CD14-positive monocyte (primary cell): ENCODE results near the gene COL5A3. TPM values are rescaled to one million over a fixed set of nuclear protein-coding genes. Genes with fewer than 3 reads are reported as not detected.

ENCODE experiments used
- DNase-seq, 3 donors: peaks; one replicate each; pipeline ENCODE4 v3.0.0-alpha.2; 2011 to 2022
- H2AFZ ChIP-seq: 2 replicates; pipeline ENCODE4 v1.6.0; 2012; ENCODE audit warnings: mild to moderate bottlenecking, low read depth, low read length, inconsistent platforms; ENCODE audit not compliant: insufficient read depth, poor library complexity, severe bottlenecking
- H3K27ac ChIP-seq, 2 donors: 1 replicate in 1 of 2; 2 replicates in 1 of 2; pipeline ENCODE4 v1.5.1; 2012 to 2013; ENCODE audit warnings: low read length in 2 of 2, control low read depth in 1 of 2, inconsistent platforms in 1 of 2, low read depth in 1 of 2, mild to moderate bottlenecking in 1 of 2
- H3K27me3 ChIP-seq, 2 donors: one replicate each; pipeline versions ENCODE4 v1.6.0 to v1.6.1; 2011 to 2013; ENCODE audit warnings: low read length in 2 of 2; ENCODE audit not compliant: control insufficient read depth in 2 of 2, insufficient read depth in 2 of 2
- H3K36me3 ChIP-seq, 2 donors: replicated peaks in 1 of 2; 1 replicate in 1 of 2; 2 replicates in 1 of 2; pipeline versions ENCODE4 v1.5.1 to v1.6.1; 2012 to 2013; ENCODE audit warnings: low read length in 2 of 2, control low read depth in 1 of 2, inconsistent platforms in 1 of 2, mild to moderate bottlenecking in 1 of 2; ENCODE audit not compliant: insufficient read depth in 2 of 2, control insufficient read depth in 1 of 2
- H3K4me1 ChIP-seq, 2 donors: 1 replicate in 1 of 2; 2 replicates in 1 of 2; pipeline versions ENCODE4 v1.5.1 to v1.6.1; 2012 to 2013; ENCODE audit warnings: low read length in 2 of 2, control low read depth in 1 of 2, inconsistent platforms in 1 of 2, mild to moderate bottlenecking in 1 of 2, moderate library complexity in 1 of 2; ENCODE audit not compliant: insufficient read depth in 2 of 2, control insufficient read depth in 1 of 2
- H3K4me2 ChIP-seq: replicated peaks from 2 replicates; pipeline ENCODE3; 2012; ENCODE audit warnings: low read length, moderate library complexity, mild to moderate bottlenecking; ENCODE audit not compliant: poor library complexity, severe bottlenecking; ENCODE audit errors: extremely low read depth
- H3K4me3 ChIP-seq, 3 experiments: fragments of 200-600 bp in 1 of 3; sonication (generic) in 1 of 3; replicated peaks in 1 of 3; 1 replicate in 2 of 3; 2 replicates in 1 of 3; pipeline ENCODE4 v1.5.1; 2011 to 2013; ENCODE audit warnings: low read length in 3 of 3, mild to moderate bottlenecking in 3 of 3, control low read depth in 2 of 3, low read depth in 2 of 3, inconsistent platforms in 1 of 3, moderate library complexity in 1 of 3
- H3K79me2 ChIP-seq: 2 replicates; pipeline ENCODE4 v1.6.0; 2012; ENCODE audit warnings: mild to moderate bottlenecking, control low read depth, inconsistent platforms, low read length, moderate library complexity; ENCODE audit not compliant: insufficient read depth
- H3K9ac ChIP-seq: 2 replicates; pipeline ENCODE4 v1.6.0; 2017; ENCODE audit warnings: low read length, mild to moderate bottlenecking; ENCODE audit not compliant: insufficient read depth, poor library complexity, severe bottlenecking
- H3K9me3 ChIP-seq, 2 donors: replicated peaks in 1 of 2; 1 replicate in 1 of 2; 2 replicates in 1 of 2; pipeline versions ENCODE4 v1.5.1 to v1.6.1; 2012 to 2013; ENCODE audit warnings: low read length in 2 of 2, control low read depth in 1 of 2; ENCODE audit not compliant: control insufficient read depth in 1 of 2, insufficient read depth in 1 of 2
- H4K20me1 ChIP-seq: 2 replicates; pipeline ENCODE4 v1.6.0; 2012; ENCODE audit warnings: mild to moderate bottlenecking, low read length, control low read depth, moderate library complexity; ENCODE audit not compliant: insufficient read depth
- H3K27ac Mint-ChIP-seq, 7 donors: one replicate each; pipeline ENCODE4 v1.8.0; 2020; ENCODE audit warnings: mild to moderate bottlenecking in 7 of 7, mixed read lengths in 7 of 7, moderate library complexity in 6 of 7, inconsistent platforms in 2 of 7
- H3K27me3 Mint-ChIP-seq, 3 donors: one replicate each; pipeline ENCODE4 v1.8.0; 2021 to 2022; ENCODE audit warnings: low read depth in 3 of 3, mild to moderate bottlenecking in 3 of 3, mixed read lengths in 3 of 3, moderate library complexity in 3 of 3, inconsistent platforms in 1 of 3
- H3K36me3 Mint-ChIP-seq, 2 donors: one replicate each; pipeline ENCODE4 v1.8.0; 2020; ENCODE audit warnings: mixed read lengths in 2 of 2, inconsistent platforms in 1 of 2, mild to moderate bottlenecking in 1 of 2
- H3K4me1 Mint-ChIP-seq: one replicate; pipeline ENCODE4 v1.8.0; 2020; ENCODE audit warnings: mild to moderate bottlenecking, mixed read lengths
- H3K4me3 Mint-ChIP-seq, 2 donors: one replicate each; pipeline ENCODE4 v1.8.0; 2020; ENCODE audit warnings: mild to moderate bottlenecking in 2 of 2, mixed read lengths in 2 of 2, moderate library complexity in 1 of 2
- H3K9me3 Mint-ChIP-seq, 7 donors: one replicate each; pipeline ENCODE4 v1.8.0; 2020 to 2022; ENCODE audit warnings: mixed read lengths in 7 of 7, mild to moderate bottlenecking in 6 of 7, moderate library complexity in 6 of 7, inconsistent platforms in 2 of 7
- WGBS: methylation state at CpG from one replicate; pipeline ENCODE4 v1.1.5; 2013; ENCODE audit warnings: missing lambda C conversion rate; ENCODE audit not compliant: insufficient coverage; 5-methylcytosine and 5-hydroxymethylcytosine counted together
- intact Hi-C, 2 donors: fragments of 100-400 bp; cut with micrococcal nuclease; formaldehyde crosslinking; loops; one replicate each; pipeline versions ENCODE4 v1.15.0 to v1.15.1; 2023
- polyA plus RNA-seq, 3 donors: library from polyadenylated mRNA; depleted of rRNA in 1 of 3; unstranded in 2 of 3; stranded (reverse) in 1 of 3; fragments of 300-500 nt in 2 of 3; fragments of >200 nt in 1 of 3; fragmentation: Illumina TruSeq in 2 of 3; gene quantifications; 1 replicate in 2 of 3; 2 replicates in 1 of 3; pipeline ENCODE4 v1.2.3, GENCODE V29; 2012 to 2021
- TF ChIP-seq, protein P1 (sequence below): fragments of 200-600 bp; IDR thresholded peaks from one replicate; pipeline ENCODE4 v1.8.0; 2022; ENCODE audit warnings: antibody characterized with exemption, mild to moderate bottlenecking

COL5A3 gene
- polyA plus RNA-seq, 3 donors = not detected

DNA sequence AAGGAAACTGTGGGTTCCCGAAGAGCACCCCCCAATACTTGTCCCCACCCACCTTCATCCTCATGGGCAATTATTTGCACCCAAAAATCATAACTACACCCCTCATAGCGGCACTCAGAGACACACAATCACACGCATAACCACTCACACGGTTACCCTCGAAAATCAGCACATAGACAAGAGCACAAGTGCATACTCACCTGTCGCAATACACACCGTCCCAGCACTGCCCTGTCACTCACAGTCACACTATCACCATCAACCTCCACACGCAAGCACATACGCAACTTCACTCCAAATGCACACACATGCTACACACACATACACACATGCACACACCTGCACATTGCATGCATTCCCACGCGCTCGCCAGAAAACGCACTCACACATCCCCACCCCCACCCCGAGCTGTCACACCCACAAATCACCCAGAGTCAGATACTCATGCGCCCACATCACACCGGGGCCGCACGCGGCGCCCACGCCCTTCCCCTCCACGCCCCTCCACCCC, 535 bp downstream of the COL5A3 start:
- H3K27ac Mint-ChIP-seq = peak overlapping the region in 1 of 7 donors; percentile 5
- WGBS = 11% methylated on average over 22 of the region's 22 CpGs

GRCh38 chr19:10008184-10008765, 2.0 kb downstream of the COL5A3 start:
- TF ChIP-seq, protein P1, sequence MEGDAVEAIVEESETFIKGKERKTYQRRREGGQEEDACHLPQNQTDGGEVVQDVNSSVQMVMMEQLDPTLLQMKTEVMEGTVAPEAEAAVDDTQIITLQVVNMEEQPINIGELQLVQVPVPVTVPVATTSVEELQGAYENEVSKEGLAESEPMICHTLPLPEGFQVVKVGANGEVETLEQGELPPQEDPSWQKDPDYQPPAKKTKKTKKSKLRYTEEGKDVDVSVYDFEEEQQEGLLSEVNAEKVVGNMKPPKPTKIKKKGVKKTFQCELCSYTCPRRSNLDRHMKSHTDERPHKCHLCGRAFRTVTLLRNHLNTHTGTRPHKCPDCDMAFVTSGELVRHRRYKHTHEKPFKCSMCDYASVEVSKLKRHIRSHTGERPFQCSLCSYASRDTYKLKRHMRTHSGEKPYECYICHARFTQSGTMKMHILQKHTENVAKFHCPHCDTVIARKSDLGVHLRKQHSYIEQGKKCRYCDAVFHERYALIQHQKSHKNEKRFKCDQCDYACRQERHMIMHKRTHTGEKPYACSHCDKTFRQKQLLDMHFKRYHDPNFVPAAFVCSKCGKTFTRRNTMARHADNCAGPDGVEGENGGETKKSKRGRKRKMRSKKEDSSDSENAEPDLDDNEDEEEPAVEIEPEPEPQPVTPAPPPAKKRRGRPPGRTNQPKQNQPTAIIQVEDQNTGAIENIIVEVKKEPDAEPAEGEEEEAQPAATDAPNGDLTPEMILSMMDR = no peak
- Histone ChIP-seq H3K4me3 (no peak overlapping the region), H3K4me1 (no peaks in the 10 kb centered on the region), H3K9me3 (no peaks in the 10 kb centered on the region), H3K36me3 (no peaks in the 10 kb centered on the region), H3K4me2 (no peak overlapping the region), H3K9ac (no peak overlapping the region), H4K20me1 (no peaks in the 10 kb centered on the region), H3K27me3 (peaks cover 20 to 38% of the 10 kb centered on the region in 2 donors), H3K79me2 (no peaks in the 10 kb centered on the region), H3K27ac (no peak overlapping the region), H2AFZ (no peak overlapping the region)
- Mint-ChIP-seq H3K27me3 (peaks cover 40 to 61% (median 50%) of the 10 kb centered on the region in 3 donors), H3K4me1 (peaks cover 6% of the 10 kb centered on the region), H3K9me3 (peaks cover 0 to 13% (median 5%) of the 10 kb centered on the region in 7 donors), H3K27ac (no peak overlapping the region), H3K4me3 (peak overlapping the region in 1 of 2 donors; percentile 78), H3K36me3 (peaks cover 0 to 3% of the 10 kb centered on the region in 2 donors)
- no peak for DNase-seq
- WGBS = 48% methylated on average over 11 of the region's 11 CpGs
- intact Hi-C loops = no loop called here

More for the DNA sequence above, 535 bp downstream of the COL5A3 start:
- peaks cover 40 to 66% (median 55%) of the 10 kb centered on the region in 3 donors for H3K27me3 Mint-ChIP-seq
- Histone ChIP-seq H3K36me3 (no peaks in the 10 kb centered on the region), H3K79me2 (no peaks in the 10 kb centered on the region), H4K20me1 (no peaks in the 10 kb centered on the region), H3K9me3 (no peaks in the 10 kb centered on the region), H2AFZ (no peak overlapping the region), H3K27ac (no peak overlapping the region), H3K4me2 (no peak overlapping the region), H3K27me3 (peaks cover 20 to 41% of the 10 kb centered on the region in 2 donors), H3K4me3 (no peak overlapping the region), H3K9ac (no peak overlapping the region), H3K4me1 (no peaks in the 10 kb centered on the region)
- peaks cover 0 to 11% (median 5%) of the 10 kb centered on the region in 7 donors for H3K9me3 Mint-ChIP-seq
- peaks cover 0 to 3% of the 10 kb centered on the region in 2 donors for H3K36me3 Mint-ChIP-seq
- no peak for DNase-seq
- intact Hi-C loops = no loop called here
- TF ChIP-seq, protein P1 = no peak
- H3K4me3 Mint-ChIP-seq = peak overlapping the region in 1 of 2 donors; percentile 58
- peaks cover 6% of the 10 kb centered on the region for H3K4me1 Mint-ChIP-seq
